A172 (cell line): ENCODE data around the gene TTYH3. TPM values are rescaled to one million over a fixed set of nuclear protein-coding genes. Genes with fewer than 3 reads are reported as not detected.
"Not testable (repeated sequence)": the region's sequence is repeated elsewhere in the genome, so short reads cannot be mapped to it uniquely, and the experiment has no call there.

Experiments
- DNase-seq: peaks from one replicate; pipeline ENCODE4 v3.0.0-alpha.2; 2015; ENCODE audit warnings: low spot score
- total RNA-seq: library from RNA; depleted of rRNA; stranded (reverse); fragments of >200 nt; shearing (Covaris generic); gene quantifications from 2 replicates; pipeline ENCODE4 v1.2.3, GENCODE V29; 2014

The TTYH3 gene
- total RNA-seq, 1 experiment from 2014 or later = 42.4 TPM

- DNase-seq = no peak
Observed at GRCh38 chr7:2603044-2603965, 28.5 kb upstream of the TTYH3 start.

- DNase-seq = no peak
Observed at GRCh38 chr7:2604608-2605174, 27.1 kb upstream of the TTYH3 start.

DNA sequence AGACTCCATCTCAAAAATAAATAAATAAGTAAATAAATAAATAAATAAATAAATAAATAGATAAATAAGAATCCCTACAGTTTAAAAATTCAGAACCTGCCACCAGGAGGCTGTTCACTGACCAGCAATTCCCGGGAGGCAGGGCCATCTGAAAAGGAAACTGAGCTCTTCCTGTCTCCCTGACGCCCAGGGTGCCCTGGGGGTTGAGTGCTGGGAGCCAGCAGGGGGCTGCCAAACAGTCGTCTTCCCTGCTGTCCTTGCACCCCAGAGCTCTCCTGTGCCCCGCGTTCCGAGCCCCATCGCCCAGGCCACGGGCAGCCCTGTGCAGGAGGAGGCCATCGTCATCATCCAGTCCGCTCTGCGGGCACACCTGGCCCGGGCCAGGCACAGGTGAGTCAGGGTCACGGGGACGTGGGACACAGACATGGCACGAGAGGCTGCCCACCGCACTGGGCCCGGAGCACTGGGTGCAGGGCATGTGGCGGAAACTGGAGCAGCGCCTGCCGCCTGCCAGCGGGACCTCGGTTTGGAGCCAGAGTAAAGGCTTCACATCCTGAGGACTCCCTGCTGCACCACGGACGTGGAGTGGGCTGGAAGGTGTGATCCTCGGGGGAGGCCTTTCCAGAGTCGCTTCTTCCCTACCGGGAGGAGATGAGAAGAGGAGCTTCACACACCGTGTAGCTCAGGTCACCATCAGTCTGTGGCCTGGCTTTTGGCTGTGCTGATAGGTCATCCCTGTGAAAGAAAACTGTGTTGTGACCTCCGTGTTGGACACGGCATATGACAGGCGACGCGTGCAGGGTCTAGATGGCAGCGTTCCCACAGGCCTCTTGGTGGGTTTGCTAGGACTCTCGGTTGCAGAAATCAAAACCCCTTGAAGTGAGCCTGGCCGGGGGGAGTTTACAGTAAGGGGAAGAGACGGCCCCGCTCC lies 25.9 kb upstream of the TTYH3 start:
- no peak for DNase-seq

DNA sequence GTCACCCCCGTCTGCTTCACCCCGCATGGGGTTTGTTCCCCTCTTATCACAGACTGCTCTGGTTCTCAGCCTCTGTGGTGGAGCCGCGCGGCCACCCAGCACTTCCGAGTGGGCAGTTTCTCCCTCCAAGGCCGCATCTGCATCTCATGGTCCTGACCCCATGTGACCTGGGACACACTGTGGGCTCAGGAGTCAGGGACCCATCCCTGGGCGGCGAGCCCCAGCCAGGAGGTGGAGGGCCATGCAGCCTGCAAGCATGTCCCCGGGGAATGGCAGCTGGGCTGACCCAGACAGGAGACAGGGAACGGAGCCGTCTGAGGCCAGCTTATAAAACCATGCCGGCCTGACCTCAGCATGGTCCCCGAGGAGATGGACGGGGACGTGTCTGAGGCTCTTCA lies 25.2 kb upstream of the TTYH3 start:
- DNase-seq = no peak

GRCh38 chr7:2607122-2607922 lies 24.5 kb upstream of the TTYH3 start:
- DNase-seq = no peak

DNA sequence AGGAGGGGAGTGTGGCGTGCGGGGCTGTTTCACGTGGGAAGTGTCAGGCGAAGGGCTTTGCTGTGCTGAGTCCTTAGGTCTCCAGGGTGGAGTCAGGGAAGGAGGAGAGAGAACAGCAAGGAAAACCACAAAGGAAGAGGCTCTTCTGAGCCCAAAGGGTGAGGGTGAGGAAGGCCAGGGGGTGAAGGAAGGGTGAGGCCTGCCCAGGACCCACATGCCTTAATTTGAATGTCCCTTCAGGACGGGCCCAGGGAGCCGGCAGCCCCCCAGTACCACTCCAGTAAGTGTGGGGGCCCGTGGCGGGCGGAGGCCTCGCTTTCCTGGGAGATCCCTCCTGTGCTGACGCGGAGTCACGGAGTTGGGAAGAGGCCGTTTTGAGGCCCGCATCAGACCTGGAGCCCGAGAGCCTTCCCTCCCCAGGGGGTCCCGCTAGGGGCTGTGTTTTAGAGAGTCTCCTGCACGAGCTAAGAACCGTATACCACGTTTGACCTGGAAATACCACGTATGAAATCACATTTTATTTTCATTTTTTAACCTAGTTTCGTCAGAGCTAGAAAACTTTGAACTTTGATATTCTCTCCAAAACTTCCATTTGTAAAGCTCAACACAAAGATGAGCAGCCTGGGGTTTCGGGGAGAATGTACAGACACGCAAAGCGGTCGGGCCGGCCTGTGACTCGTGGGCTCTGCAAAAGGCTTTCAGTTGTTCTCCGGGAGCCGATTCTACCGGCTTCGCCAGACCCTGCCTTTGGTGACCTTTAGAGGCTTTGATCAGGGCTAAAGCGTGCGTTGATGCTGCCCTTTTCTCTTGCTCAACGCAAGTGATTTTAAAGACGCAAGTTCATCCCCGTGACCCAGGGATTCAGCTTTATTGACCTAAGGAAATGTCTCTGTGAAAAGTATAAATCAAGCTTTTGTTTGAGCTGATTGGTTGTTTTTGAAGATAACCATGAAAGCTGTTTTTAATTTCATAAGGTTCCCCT lies 23.6 kb upstream of the TTYH3 start:
- no peak for DNase-seq

- no peak for DNase-seq
Observed at GRCh38 chr7:2608921-2609411, 22.8 kb upstream of the TTYH3 start.

GRCh38 chr7:2609646-2610045 lies 22.1 kb upstream of the TTYH3 start:
- DNase-seq = not testable (repeated sequence)

DNA sequence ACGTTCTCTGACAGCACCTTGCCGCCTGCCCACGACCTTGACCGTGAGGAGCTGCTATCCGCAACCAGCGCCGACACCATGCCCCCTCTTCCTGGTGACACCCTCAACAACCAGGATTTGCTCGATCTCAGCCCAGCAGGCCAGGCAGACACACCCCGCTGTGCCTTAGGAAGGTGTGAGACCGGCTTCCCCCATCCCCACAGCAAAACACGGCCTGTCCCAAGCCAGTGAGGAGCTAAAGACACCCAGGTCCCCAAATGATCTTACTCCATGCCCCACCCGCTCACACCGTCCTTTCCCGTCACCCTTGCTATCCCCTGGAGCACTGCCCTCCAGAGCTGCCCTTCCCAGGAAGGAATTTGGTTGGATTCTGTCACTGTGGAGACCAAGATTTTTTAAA lies 21.3 kb upstream of the TTYH3 start:
- no peak for DNase-seq

GRCh38 chr7:2610898-2611297 lies 20.9 kb upstream of the TTYH3 start:
- DNase-seq = no peak

DNA sequence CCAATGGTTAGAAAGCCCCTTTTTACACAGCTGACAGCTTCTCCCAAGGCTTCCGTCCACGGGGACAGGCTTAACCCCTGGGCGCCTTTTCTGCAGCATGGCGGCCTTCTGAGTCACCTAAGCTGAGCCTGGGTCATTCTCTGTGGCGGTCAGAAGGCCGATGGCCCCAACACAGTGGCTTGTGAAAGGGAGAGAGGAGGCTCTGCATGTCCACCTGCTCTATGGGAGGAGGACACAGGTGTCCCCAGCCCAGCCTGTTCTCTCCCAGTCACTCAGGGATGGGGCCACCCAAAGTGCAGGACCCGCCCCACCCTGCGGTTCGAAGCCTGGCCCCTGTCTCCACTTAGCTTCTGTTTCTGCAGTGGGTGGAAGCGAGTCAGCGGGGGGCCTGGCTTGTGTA lies 20.4 kb upstream of the TTYH3 start:
- DNase-seq = no peak

- DNase-seq = no peak
Observed at GRCh38 chr7:2611922-2612321, 19.9 kb upstream of the TTYH3 start.

DNA sequence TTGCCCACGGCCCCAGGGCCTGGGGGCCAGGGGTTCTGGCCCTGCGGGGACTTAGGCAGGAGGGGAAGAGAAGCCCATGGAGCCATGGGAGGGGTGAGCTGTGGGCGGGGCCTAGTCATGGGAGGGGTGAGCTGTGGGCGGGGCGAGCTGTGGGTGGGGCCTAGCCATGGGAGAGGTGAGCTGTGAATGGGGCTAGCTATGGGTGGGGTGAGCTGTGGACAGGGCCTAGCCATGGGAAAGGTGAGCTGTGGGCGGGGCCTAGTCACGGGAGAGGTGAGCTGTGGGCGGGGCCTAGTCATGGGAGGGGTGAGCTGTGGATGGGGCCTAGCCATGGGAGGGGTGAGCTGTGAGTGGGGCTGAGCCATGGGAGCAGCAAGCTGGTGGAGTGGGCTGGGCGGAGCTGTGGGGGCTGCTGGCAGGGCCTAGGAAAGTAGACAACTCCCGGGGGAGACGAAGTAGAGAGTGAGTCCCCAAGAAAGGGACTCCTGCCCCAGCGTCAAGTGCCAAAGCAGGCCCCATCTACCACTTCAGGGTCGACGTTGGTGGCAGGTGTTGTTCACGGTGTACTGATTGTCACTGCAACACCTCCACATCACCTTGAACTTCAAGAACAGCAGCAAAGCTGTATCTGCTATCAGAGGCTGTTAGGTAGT lies 19.2 kb upstream of the TTYH3 start:
- no peak for DNase-seq

- DNase-seq = no peak
Observed at GRCh38 chr7:2613098-2613930, 18.5 kb upstream of the TTYH3 start.

GRCh38 chr7:2613931-2614600 lies 17.7 kb upstream of the TTYH3 start:
- DNase-seq = no peak

- DNase-seq = no peak
Observed at GRCh38 chr7:2614631-2615330, 17.0 kb upstream of the TTYH3 start.
